Stimulated activated naive CD8-positive, alpha-beta T cell treated with anti-CD3 and anti-CD28 coated beads, Interleukin-15, Interleukin-2, amounts not matched to agents 100 ng/mL and 50 ng/mL, for 24 hours (primary cell): ENCODE results near the gene TBX2.
"Not testable (repeated sequence)": the region's sequence is repeated elsewhere in the genome, so short reads cannot be mapped to it uniquely, and the experiment has no call there.

Source experiments
- H3K27ac Mint-ChIP-seq: one replicate; pipeline ENCODE4 v1.8.0; 2021; ENCODE audit warnings: mild to moderate bottlenecking, mixed read lengths
- H3K27me3 Mint-ChIP-seq: one replicate; pipeline ENCODE4 v1.8.0; 2021; ENCODE audit warnings: mixed read lengths
- H3K36me3 Mint-ChIP-seq: one replicate; pipeline ENCODE4 v1.8.0; 2021; ENCODE audit warnings: low read depth, mixed read lengths
- H3K4me1 Mint-ChIP-seq: one replicate; pipeline ENCODE4 v1.8.0; 2021; ENCODE audit warnings: low read depth, mixed read lengths
- H3K4me3 Mint-ChIP-seq: one replicate; pipeline ENCODE4 v1.8.0; 2021; ENCODE audit warnings: mild to moderate bottlenecking, mixed read lengths
- H3K9me3 Mint-ChIP-seq: one replicate; pipeline ENCODE4 v1.8.0; 2021; ENCODE audit warnings: mixed read lengths

TBX2 gene

GRCh38 chr17:61420745-61421398, 21.2 kb downstream of the TBX2 start:
- H3K27ac Mint-ChIP-seq = no peak overlapping the region
- no peak overlapping the region for H3K4me3 Mint-ChIP-seq
- H3K27me3 Mint-ChIP-seq = peaks cover 70% of the 10 kb centered on the region
- no peaks in the 10 kb centered on the region for H3K9me3 Mint-ChIP-seq
- no peaks in the 10 kb centered on the region for H3K4me1 Mint-ChIP-seq
- no peaks in the 10 kb centered on the region for H3K36me3 Mint-ChIP-seq

GRCh38 chr17:61421460-61421859, 21.8 kb downstream of the TBX2 start:
- H3K27ac Mint-ChIP-seq = no peak overlapping the region
- no peaks in the 10 kb centered on the region for H3K9me3 Mint-ChIP-seq
- peaks cover 70% of the 10 kb centered on the region for H3K27me3 Mint-ChIP-seq

GRCh38 chr17:61422116-61422799, 22.6 kb downstream of the TBX2 start:
- H3K27me3 Mint-ChIP-seq = peaks cover 70% of the 10 kb centered on the region

More at GRCh38 chr17:61421460-61421859, 21.8 kb downstream of the TBX2 start:
- Mint-ChIP-seq H3K36me3 (no peaks in the 10 kb centered on the region), H3K4me3 (no peak overlapping the region), H3K4me1 (no peaks in the 10 kb centered on the region)

DNA sequence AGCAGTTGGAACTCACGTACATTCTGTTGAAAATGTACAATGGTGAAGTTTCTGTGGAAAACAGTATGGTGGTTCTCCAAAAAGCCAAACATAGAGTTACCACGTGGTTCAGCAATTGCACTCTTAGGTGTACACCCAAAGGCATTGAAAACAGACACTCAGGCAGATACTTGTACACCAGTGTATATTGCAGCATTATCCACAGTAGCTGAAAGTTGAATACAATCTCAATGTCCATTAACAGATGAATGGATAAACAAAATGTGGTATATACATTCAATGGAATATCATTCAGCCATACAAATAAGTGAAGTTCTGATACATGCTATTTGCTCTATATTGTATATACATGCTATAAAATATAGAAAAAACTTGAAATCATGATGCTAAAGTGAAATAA, 23.2 kb downstream of the TBX2 start:
- Mint-ChIP-seq H3K36me3 (no peaks in the 10 kb centered on the region), H3K4me3 (no peak overlapping the region), H3K9me3 (no peaks in the 10 kb centered on the region), H3K4me1 (no peaks in the 10 kb centered on the region), H3K27me3 (peaks cover 74% of the 10 kb centered on the region), H3K27ac (no peak overlapping the region)

More at GRCh38 chr17:61422116-61422799, 22.6 kb downstream of the TBX2 start:
- no peak overlapping the region for H3K4me3 Mint-ChIP-seq
- peak overlapping the region; percentile 4 for H3K27ac Mint-ChIP-seq
- no peaks in the 10 kb centered on the region for H3K4me1 Mint-ChIP-seq
- H3K36me3 Mint-ChIP-seq = no peaks in the 10 kb centered on the region
- no peaks in the 10 kb centered on the region for H3K9me3 Mint-ChIP-seq

- Mint-ChIP-seq H3K4me1 (no peaks in the 10 kb centered on the region), H3K36me3 (no peaks in the 10 kb centered on the region), H3K9me3 (no peaks in the 10 kb centered on the region), H3K27ac (no peak overlapping the region), H3K27me3 (peaks cover 69% of the 10 kb centered on the region), H3K4me3 (no peak overlapping the region)
Observed at GRCh38 chr17:61423967-61424649, 24.5 kb downstream of the TBX2 start.

GRCh38 chr17:61425682-61426481, 26.2 kb downstream of the TBX2 start:
- Mint-ChIP-seq H3K9me3 (no peaks in the 10 kb centered on the region), H3K27ac (no peak overlapping the region), H3K36me3 (no peaks in the 10 kb centered on the region), H3K4me1 (no peaks in the 10 kb centered on the region), H3K27me3 (peaks cover 52% of the 10 kb centered on the region), H3K4me3 (no peak overlapping the region)

- no peak overlapping the region for H3K27ac Mint-ChIP-seq
- H3K4me1 Mint-ChIP-seq = no peaks in the 10 kb centered on the region
- H3K27me3 Mint-ChIP-seq = peaks cover 50% of the 10 kb centered on the region
Observed at GRCh38 chr17:61426482-61427304, 27.1 kb downstream of the TBX2 start.

DNA sequence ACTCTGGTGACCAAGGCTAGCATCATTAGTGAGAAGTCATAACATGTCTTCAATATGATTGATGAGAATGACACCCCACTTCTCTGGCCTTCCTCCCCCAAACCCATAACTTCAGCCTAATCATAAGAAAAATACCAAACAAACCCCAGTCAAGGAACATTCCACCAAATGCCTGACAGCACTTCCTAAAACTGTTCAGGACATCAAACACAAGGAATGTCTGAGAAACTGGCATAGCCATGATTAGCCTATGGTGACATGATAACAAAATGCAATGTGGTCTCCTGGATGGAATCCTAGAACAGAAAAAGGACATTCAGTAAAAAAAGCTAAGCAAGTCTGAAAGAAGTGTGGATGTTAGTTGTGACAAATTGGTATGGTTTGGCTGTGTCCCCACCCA, 27.9 kb downstream of the TBX2 start:
- Mint-ChIP-seq H3K9me3 (no peaks in the 10 kb centered on the region), H3K4me1 (no peaks in the 10 kb centered on the region), H3K4me3 (no peak overlapping the region), H3K36me3 (no peaks in the 10 kb centered on the region), H3K27ac (no peak overlapping the region), H3K27me3 (peaks cover 45% of the 10 kb centered on the region)

More at GRCh38 chr17:61426482-61427304, 27.1 kb downstream of the TBX2 start:
- Mint-ChIP-seq H3K36me3 (no peaks in the 10 kb centered on the region), H3K9me3 (no peaks in the 10 kb centered on the region), H3K4me3 (no peak overlapping the region)

GRCh38 chr17:61429274-61429673, 29.6 kb downstream of the TBX2 start:
- peaks cover 38% of the 10 kb centered on the region for H3K27me3 Mint-ChIP-seq
- no peaks in the 10 kb centered on the region for H3K9me3 Mint-ChIP-seq
- no peak overlapping the region for H3K4me3 Mint-ChIP-seq
- H3K36me3 Mint-ChIP-seq = no peaks in the 10 kb centered on the region
- H3K27ac Mint-ChIP-seq = no peak overlapping the region
- no peaks in the 10 kb centered on the region for H3K4me1 Mint-ChIP-seq

DNA sequence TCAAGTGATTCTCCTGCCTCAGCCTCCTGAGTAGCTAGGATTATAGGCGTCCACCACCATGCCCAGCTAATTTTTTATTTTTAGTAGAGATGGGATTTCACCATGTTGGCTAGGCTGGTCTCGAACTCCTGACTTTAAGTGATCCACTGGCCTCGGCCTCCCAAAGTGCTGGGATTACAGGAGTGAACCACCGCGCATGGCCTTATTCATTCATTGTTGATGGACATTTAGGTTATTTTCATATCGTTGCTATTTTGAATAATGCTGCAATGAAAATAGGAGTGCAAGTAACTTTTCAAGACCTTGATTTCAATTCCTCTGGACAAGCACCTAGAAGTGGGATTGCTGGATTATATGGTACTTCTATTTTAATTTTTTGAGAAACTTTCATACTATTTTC, 30.2 kb downstream of the TBX2 start:
- H3K27ac Mint-ChIP-seq, H3K36me3 Mint-ChIP-seq, H3K4me1 Mint-ChIP-seq, H3K4me3 Mint-ChIP-seq, H3K9me3 Mint-ChIP-seq: not testable (repeated sequence)
- H3K27me3 Mint-ChIP-seq = peaks cover 39% of the 10 kb centered on the region

DNA sequence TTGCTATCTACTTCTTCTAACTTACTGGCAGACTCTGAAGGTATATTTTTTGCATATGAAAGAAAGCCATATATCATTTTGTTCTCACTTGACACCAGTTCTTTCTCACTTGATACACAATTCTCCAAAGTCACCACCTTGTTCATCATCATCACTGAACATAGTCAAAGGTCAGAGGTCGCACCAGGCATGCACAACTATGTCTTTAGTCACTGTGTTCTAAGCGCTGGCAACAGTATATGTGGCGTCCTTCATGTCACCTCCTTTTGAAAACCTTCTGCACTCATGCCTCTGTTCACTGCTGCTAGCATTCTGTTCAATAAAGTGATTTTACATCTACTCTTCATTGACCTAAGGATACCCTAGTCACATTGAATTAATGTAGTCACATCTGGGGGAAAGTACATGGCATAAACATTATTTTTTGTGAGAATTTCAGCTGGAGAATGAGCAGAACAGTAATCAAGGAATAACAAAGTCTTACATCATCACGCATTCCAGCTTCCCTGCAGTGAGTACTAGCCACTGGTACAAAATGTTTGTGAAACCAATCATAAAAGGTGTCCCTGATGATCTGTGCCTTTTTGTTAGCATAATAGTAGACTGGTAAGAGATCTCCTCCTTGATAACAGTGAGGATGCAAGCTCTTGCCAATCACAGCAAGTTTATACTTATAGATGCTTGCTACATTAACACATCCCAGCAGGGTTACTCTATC, 32.1 kb downstream of the TBX2 start:
- H3K4me3 Mint-ChIP-seq = no peak overlapping the region
- no peaks in the 10 kb centered on the region for H3K36me3 Mint-ChIP-seq
- peaks cover 41% of the 10 kb centered on the region for H3K27me3 Mint-ChIP-seq
- H3K4me1 Mint-ChIP-seq = no peaks in the 10 kb centered on the region
- peaks cover 7% of the 10 kb centered on the region for H3K9me3 Mint-ChIP-seq
- no peak overlapping the region for H3K27ac Mint-ChIP-seq

DNA sequence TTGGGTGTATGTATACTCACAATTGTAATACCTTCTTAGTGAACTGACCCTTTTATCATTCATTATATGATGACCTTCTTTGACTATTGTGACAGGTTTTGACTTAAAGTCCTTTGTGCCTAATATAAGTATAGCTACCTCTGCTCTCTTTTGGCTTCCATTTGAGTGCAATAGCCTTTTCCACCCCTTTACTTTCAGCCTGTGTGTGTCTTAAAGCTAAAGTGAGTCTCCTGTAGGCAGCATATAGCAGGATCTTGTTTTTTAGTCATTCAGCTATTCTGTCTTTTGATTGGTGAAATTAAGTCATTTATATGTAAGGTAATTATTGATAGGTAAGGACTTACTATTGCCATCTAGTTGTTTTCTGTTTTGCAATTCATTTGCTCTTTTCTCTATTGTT, 36.6 kb downstream of the TBX2 start:
- Mint-ChIP-seq H3K36me3 (peaks cover 6% of the 10 kb centered on the region), H3K4me3 (no peak overlapping the region), H3K27ac (no peak overlapping the region), H3K4me1 (peaks cover 3% of the 10 kb centered on the region), H3K27me3 (peaks cover 62% of the 10 kb centered on the region), H3K9me3 (peaks cover 15% of the 10 kb centered on the region)

- Mint-ChIP-seq H3K27me3 (peaks cover 61% of the 10 kb centered on the region), H3K4me1 (peaks cover 3% of the 10 kb centered on the region)
Observed at GRCh38 chr17:61436995-61437704, 37.5 kb downstream of the TBX2 start.

More at GRCh38 chr17:61436995-61437704, 37.5 kb downstream of the TBX2 start:
- Mint-ChIP-seq H3K4me3 (no peak overlapping the region), H3K27ac (no peak overlapping the region), H3K36me3 (peaks cover 6% of the 10 kb centered on the region), H3K9me3 (peaks cover 15% of the 10 kb centered on the region)
